KOPT-K1 (cell line): Measurements from ENCODE around the gene MNT.
A peak's percentile ranks its signal among the peaks of the same experiment; 100 is the strongest.

Experiments
- H3K27ac ChIP-seq: fragments of 200-600 bp; sonication (generic); 2 replicates; pipeline ENCODE4 v1.5.1; 2016; ENCODE audit warnings: antibody characterized with exemption, mild to moderate bottlenecking, low read depth, low read length; ENCODE audit not compliant: poor library complexity, severe bottlenecking
- H3K36me3 ChIP-seq: fragments of 200-600 bp; sonication (generic); 2 replicates; pipeline ENCODE4 v1.5.1; 2017; ENCODE audit warnings: antibody characterized with exemption, mild to moderate bottlenecking, low read length, moderate library complexity; ENCODE audit not compliant: insufficient read depth
- H3K9me3 ChIP-seq: fragments of 200-600 bp; sonication (generic); 2 replicates; pipeline ENCODE4 v1.5.1; 2017; ENCODE audit warnings: antibody characterized with exemption, low read length, mild to moderate bottlenecking; ENCODE audit not compliant: insufficient read depth, poor library complexity, severe bottlenecking

Gene MNT

DNA sequence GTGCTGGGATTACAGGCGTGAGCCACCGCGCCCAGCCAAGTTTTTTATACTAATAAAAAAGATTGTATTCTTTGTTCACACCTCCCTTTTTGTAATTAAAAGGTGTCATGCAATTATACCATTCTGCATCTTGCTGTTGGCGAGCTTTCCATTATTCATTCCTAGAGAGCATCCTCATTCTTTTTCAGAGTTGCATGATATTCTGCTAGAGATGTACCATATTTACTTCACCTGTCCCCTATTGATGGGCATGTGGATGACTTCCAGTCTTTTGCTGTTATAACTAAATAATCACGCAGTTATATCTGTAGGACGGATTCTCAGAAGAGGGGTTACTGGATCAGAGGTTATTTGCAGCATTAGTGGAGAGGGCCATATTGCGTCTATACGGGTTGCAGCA lies 46.5 kb downstream of the MNT start:
- Histone ChIP-seq H3K27ac (no peak overlapping the region), H3K9me3 (no peaks in the 10 kb centered on the region), H3K36me3 (no peaks in the 10 kb centered on the region; the same call in 1 of the 2 replicates)

DNA sequence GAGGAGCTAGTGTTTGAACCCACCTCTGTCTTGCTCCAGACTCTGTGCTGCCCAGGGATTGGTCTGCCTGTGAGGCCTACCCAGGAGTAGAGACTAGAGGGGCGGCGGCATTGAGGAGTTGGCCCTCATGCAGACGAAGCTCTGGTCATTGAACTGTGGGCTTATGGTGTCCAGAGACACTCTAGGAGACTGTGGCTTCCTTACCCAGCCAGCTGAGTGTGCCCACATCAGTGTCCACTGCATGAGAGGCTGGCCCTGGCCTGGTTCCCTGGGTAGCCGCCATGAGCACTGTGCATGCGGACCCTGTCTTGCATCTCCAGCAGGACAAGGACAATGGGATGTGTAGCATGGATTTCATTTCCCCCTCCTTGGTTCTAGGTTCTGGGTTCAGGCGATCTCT lies 49.6 kb downstream of the MNT start:
- no peaks in the 10 kb centered on the region for H3K9me3 ChIP-seq
- H3K27ac ChIP-seq: no peak overlapping the region
- H3K36me3 ChIP-seq: peaks cover 12% of the 10 kb centered on the region; the same call in 1 of the 2 replicates

DNA sequence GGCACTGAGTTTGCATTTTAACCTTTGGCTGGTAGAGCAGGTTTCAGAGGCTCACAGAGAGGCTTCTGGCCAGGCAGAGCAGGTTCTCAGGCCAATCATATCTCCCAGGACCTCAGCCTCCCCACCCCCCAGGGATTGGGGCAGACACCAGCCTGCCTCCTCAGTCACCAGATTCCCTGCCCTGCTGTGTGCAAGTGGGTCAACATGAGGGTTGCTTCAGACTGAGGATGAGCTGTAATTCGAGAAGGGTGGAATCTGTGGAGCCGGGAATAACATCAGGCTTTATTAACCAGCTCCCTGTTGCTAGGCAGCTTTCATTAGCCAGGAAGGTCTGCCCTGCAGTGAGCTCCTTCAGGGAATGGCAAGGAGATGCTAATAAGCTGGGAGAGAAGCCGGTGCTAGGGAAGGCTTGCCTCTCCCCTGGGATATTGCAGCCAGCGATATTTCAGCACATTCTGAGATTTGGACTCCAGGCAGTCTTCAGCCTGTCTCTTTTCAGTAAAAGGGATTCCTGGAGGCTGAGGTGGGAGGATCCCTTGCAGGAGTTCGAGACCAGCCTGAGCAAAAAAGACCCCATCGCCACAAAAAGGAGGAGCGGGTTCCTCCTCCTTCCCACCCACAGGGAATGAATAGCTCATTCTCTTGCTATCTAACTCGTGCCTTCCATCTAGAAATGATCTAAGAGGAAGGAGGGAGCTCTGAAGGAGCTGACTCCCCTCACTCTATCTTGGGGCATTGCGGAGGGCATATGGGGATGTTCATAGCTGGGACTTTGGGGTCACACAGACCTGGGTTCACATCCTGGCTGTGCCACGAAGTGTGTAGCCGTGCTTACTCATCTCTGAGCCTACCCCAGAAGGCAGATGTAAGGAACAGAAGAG lies 52.8 kb downstream of the MNT start:
- peaks cover 40% of the 10 kb centered on the region for H3K36me3 ChIP-seq
- H3K9me3 ChIP-seq: no peaks in the 10 kb centered on the region
- no peak overlapping the region for H3K27ac ChIP-seq

DNA sequence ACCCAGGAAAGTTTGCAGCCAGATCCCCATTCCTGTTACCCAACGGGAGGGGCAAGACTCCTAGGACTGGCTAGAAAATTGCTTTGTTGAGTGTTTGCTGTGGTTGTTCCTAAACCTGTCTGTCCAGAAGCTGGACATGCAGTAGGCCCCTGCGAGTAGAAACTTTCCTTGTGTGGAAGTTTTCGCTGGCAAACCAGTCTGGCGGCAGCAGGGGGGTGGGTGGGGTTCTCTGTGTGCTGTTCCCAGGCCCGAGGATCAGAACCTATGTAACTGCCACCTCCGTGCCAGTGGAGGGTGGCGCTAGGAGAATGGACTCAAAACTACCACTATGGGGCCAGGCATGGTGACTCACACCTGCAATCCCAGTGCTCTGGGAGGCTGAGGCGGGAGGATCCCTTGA lies 54.4 kb downstream of the MNT start:
- peaks cover 53% of the 10 kb centered on the region for H3K36me3 ChIP-seq
- H3K27ac ChIP-seq: no peak overlapping the region
- H3K9me3 ChIP-seq: no peaks in the 10 kb centered on the region

DNA sequence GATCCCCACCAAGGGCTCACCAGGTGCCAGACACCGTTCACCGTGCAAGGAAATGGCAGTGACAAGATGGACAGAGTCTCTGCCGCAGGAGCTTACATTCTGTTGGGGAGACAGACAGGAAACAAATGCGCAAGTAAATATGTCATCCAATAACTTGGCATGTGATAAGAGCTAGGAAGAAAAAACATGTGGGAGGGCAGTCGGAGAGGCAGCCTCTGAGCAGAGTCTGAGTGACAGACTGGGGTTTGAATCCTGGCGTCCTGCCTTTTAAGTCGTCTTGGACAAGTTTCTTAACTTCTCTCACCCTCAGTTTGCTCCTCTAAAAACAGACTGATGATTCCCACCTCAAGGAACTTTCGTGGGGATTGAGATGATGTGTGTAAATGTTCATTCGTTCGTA lies 56.3 kb downstream of the MNT start:
- Histone ChIP-seq H3K9me3 (no peaks in the 10 kb centered on the region), H3K27ac (no peak overlapping the region), H3K36me3 (peaks cover 60% of the 10 kb centered on the region)

DNA sequence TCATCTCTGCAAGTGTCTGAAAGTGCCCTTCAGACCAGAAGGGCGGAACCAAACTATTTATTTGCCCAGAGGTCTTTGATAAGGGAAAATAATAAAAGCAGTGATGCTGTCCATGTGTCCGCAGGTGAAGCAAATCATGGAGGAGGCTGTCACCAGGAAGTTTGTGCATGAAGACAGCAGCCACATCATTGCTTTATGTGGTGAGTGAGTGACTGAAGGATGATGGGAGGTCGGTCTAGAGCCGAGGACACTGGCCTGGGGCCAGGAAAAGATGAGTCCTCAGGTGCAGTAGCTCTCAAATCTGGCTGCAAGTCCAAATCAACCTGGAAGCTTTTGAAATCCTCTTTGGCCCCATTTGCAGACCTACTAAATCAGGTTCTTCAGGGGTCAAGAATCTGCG lies 57.4 kb downstream of the MNT start:
- Histone ChIP-seq H3K9me3 (no peaks in the 10 kb centered on the region), H3K27ac (no peak overlapping the region), H3K36me3 (peaks cover 60% of the 10 kb centered on the region)

DNA sequence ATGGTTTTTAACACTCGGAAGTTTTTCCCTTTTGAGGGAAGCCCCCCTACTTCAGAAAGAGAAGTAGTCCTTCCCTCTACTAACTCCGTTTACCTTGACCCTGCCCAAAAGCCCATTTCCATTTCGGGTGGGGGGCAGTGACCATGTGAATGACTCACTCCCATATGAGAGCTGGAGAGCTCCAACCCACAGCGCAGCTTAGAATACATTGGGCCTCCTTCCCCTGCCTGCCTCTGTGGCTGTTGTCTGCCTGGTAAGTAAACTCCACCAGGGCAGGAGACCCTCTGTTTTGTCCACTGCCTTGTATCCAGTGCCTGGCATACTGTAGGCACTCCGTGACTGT lies 62.6 kb downstream of the MNT start:
- peaks cover 46% of the 10 kb centered on the region for H3K36me3 ChIP-seq
- H3K27ac ChIP-seq: peak overlapping the region; percentile 80
- no peaks in the 10 kb centered on the region for H3K9me3 ChIP-seq

DNA sequence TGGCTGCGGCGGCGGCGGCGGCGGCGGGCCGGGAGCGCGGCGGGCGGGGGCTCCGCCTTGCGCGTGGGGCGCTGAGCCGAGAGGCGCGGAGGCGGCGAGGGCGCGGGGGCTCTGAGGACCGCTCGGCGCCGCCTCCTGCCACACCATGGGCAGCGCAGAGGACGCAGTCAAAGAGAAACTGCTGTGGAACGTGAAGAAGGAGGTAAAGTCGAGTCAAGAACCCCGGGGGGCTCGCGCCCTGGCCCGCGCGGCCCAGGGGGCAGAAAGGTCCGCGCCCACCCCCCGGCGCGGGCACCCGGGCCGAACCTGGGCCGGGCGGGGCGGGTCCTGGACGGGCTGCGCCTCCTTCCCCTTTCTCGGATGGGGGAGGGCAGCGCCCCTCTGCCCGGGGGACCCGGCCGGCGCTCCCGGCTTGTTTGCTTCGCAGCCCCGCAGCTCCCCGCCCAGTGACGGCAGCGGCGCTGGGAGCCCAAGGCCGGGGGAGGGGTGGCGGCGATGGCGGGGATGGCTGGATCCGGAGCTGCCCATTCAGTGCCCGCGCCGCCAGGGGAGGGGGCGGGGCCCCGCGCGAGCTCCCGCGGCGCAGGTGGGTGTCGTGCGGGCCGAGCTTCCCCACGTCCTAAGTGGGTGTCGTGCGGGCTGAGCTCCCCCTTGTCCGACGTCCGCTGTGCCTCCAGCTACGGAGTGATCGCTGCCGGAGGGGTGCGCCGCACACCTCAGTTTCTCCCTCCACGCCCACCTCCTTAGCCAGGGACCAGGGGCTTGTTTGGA lies 63.1 kb downstream of the MNT start:
- no peaks in the 10 kb centered on the region for H3K9me3 ChIP-seq
- peak overlapping the region; percentile 80 for H3K27ac ChIP-seq
- peaks cover 48% of the 10 kb centered on the region for H3K36me3 ChIP-seq

DNA sequence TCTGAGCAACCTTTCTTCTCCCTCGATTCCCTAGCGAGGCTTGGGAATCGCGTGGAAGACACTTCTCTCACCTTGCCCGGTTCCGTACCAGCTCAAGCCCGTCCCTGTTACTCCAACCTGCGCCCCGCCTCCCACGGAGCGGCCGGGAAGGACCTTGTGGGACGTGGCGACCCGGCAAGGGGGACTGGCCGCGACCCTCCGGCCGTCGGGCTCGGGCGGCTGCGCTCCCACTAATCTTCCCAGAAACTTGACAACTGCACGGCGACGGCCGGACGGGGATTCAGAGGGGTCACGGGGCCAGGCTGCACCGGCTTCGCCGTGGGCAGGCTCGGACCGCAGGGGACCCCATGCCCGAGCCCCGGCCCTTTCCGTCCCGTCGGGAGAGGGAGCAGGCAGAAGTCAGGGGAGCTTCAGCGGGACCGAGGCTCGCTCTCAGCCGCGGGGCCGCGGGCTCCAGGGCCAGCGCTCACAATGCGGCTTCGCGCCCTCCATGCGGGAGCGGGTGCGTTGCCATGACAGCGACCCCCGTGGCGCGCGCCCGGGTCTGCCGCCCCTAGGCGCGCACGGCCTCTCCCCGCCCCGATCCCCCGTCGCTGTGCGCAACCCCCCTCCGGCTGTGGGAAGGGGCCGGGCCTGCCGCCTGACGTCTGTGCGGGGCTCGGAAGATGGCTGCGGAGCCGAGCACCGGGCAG lies 63.9 kb downstream of the MNT start, which contains the start of gene SGSM2:
Gene SGSM2 (plus strand): TSS at position 650 of the 692 bp plus-strand sequence. CDS start 188 bp downstream, outside the sequence.
- H3K9me3 ChIP-seq: no peaks in the 10 kb centered on the region
- peak within 1 kb of the TSS; percentile 80 for H3K27ac ChIP-seq
- peaks cover 49% of the 10 kb centered on the region for H3K36me3 ChIP-seq

DNA sequence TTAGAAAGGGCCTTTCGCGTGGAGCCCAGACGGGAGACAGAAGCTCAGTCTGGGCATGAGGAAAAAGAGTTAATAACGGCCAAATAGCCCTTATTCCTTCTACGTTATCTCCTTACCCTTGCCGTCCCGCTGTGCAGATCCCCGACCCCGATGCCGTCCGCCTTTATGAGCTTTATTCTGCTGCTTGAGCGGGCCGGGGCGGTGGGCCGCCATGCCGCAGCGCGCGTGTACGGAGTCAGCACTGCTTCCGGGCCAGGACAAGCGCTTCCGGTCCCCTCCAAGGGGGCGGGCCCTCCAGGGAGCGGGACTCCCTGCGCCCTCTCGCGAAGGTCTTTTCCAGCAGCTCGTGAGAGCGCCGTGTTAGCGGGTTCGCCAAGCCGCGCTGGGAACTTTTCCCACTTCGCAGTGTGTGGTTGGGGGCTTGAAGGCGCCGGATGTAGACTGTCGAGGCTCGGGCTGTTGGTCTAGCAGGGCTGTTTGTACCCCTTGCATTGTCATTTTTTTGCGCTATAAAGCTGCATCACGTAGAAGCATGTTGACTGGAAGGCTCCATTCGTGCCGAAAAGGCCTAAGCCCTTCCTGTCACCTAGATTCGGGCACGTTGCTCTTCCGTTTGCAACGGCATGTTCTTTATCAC lies 64.5 kb downstream of the MNT start, which contains the start of gene TSR1:
Gene TSR1 (minus strand): TSS at position 243 of the 637 bp plus-strand sequence. CDS start 30 bp downstream, at position 213.
- Histone ChIP-seq H3K9me3 (no peaks in the 10 kb centered on the region), H3K36me3 (peaks cover 49% of the 10 kb centered on the region), H3K27ac (peak within 1 kb of the TSS; percentile 80)

DNA sequence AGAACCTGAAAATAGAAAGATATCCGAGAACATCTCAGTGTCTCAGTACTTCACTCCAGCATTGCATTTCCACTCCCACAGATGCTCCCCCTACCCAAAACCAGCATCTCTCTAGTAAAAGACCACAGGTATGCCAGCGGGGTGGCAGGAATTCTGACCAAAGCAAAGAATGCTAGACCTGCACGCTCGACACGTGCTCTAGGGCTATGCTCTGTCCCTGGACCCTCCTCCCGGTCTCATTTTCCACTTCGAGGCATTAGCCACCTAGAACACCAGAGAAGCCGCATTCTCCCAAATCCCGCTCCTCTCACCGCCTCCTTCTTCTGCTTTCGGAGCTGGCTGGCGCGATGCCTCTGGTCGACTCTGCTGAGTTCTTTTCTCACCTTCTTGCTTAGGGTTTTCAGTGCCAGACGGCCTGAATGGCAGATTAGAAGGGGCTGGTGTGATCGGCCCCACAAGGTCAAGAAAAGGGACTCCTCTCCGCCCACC lies 65.1 kb downstream of the MNT start:
- peak overlapping the region; percentile 80 for H3K27ac ChIP-seq
- H3K36me3 ChIP-seq: peaks cover 49% of the 10 kb centered on the region
- H3K9me3 ChIP-seq: no peaks in the 10 kb centered on the region
